B cell (primary cell): ENCODE results near the gene BRD1. TPM values are rescaled to one million over a fixed set of nuclear protein-coding genes. Genes with fewer than 3 reads are reported as not detected.

Source experiments
- ATAC-seq: fragments of 200-7000 bp; cut with Tn5 transposase; one replicate; pipeline ENCODE4 v1.10.0; 2021; ENCODE audit warnings: low read depth, mild to moderate bottlenecking, moderate number of reproducible peaks, moderate library complexity
- CTCF ChIA-PET: fragments of 350-600 bp; sonication (Branson Sonifier 250); formaldehyde crosslinking; loops from one replicate; lab custom pipeline; 2021; ENCODE audit warnings: antibody characterized with exemption, inconsistent platforms; lab: Charles Lee
- POLR2A ChIA-PET: fragments of 350-600 bp; sonication (Branson Sonifier 250); formaldehyde crosslinking; loops from one replicate; lab custom pipeline; 2021; ENCODE audit warnings: antibody characterized with exemption; lab: Charles Lee
- DNase-seq: peaks from one replicate; pipeline ENCODE4 v3.0.0; 2013
- H2AFZ ChIP-seq: 2 replicates; pipeline ENCODE4 v1.6.1; 2012; ENCODE audit warnings: mild to moderate bottlenecking, low read depth, low read length; ENCODE audit not compliant: insufficient read depth, poor library complexity, severe bottlenecking
- H3K27ac ChIP-seq, 2 donors: 1 replicate in 1 of 2; 2 replicates in 1 of 2; pipeline ENCODE4 v1.5.1; 2012 to 2013; ENCODE audit warnings: low read length in 2 of 2, mild to moderate bottlenecking in 2 of 2, moderate library complexity in 1 of 2
- H3K27me3 ChIP-seq, 4 experiments: fragments of 200-600 bp in 1 of 4; sonication (generic) in 1 of 4; replicated peaks in 1 of 4; 1 replicate in 2 of 4; 2 replicates in 2 of 4; pipeline versions ENCODE4 v1.6.1 to v1.7.0; 2013 to 2016; ENCODE audit warnings: low read length in 3 of 4, mild to moderate bottlenecking in 2 of 4, mixed read lengths in 1 of 4, moderate library complexity in 1 of 4; ENCODE audit not compliant: insufficient read depth in 4 of 4, control insufficient read depth in 3 of 4; ENCODE audit errors: control extremely low read depth in 1 of 4
- H3K36me3 ChIP-seq, 2 experiments: replicated peaks in 1 of 2; 1 replicate in 1 of 2; 2 replicates in 1 of 2; pipeline versions ENCODE4 v1.6.1 to v1.7.1; 2013; ENCODE audit warnings: low read length in 1 of 2; ENCODE audit not compliant: insufficient read depth in 2 of 2, control insufficient read depth in 1 of 2; ENCODE audit errors: control extremely low read depth in 1 of 2, extremely low read depth in 1 of 2
- H3K4me1 ChIP-seq, 2 donors: fragments of 200-600 bp in 1 of 2; sonication (generic) in 1 of 2; 1 replicate in 1 of 2; 2 replicates in 1 of 2; pipeline versions ENCODE4 v1.5.1 to v1.6.1; 2013 to 2017; ENCODE audit warnings: low read length in 2 of 2; ENCODE audit not compliant: control insufficient read depth in 2 of 2, insufficient read depth in 2 of 2
- H3K4me2 ChIP-seq: replicated peaks from 2 replicates; pipeline ENCODE3; 2012; ENCODE audit warnings: mild to moderate bottlenecking, low read depth, low read length; ENCODE audit not compliant: poor library complexity, severe bottlenecking
- H3K4me3 ChIP-seq, 5 experiments: fragments of 200-600 bp in 1 of 5; sonication (generic) in 1 of 5; 1 replicate in 3 of 5; 2 replicates in 2 of 5; pipeline versions ENCODE4 v1.5.1 to v1.7.0; 2011 to 2016; ENCODE audit warnings: low read length in 4 of 5, mild to moderate bottlenecking in 4 of 5, low read depth in 2 of 5, control low read depth in 1 of 5, moderate library complexity in 1 of 5; ENCODE audit not compliant: insufficient read depth in 1 of 5; ENCODE audit errors: control extremely low read depth in 1 of 5, extremely low read depth in 1 of 5
- H3K79me2 ChIP-seq: fragments of 200-600 bp; sonication (generic); one replicate; pipeline ENCODE4 v1.6.0; 2016; ENCODE audit warnings: low read length; ENCODE audit not compliant: control insufficient read depth, insufficient read depth
- H3K9ac ChIP-seq: fragments of 200-600 bp; sonication (generic); 2 replicates; pipeline ENCODE4 v1.6.1; 2017; ENCODE audit warnings: mild to moderate bottlenecking, low read length, moderate library complexity
- H3K9me3 ChIP-seq, 3 donors: one replicate each; pipeline versions ENCODE4 v1.6.1 to v1.7.1; 2013; ENCODE audit warnings: low read length in 2 of 3; ENCODE audit not compliant: control insufficient read depth in 2 of 3, insufficient read depth in 1 of 3; ENCODE audit errors: control extremely low read depth in 1 of 3
- H4K20me1 ChIP-seq: 2 replicates; pipeline ENCODE4 v1.6.0; 2012; ENCODE audit warnings: mild to moderate bottlenecking, low read length; ENCODE audit not compliant: insufficient read depth, control insufficient read depth, poor library complexity, severe bottlenecking
- H3K27ac Mint-ChIP-seq: one replicate; pipeline ENCODE4 v1.8.0; 2021; ENCODE audit warnings: mixed read lengths
- H3K27me3 Mint-ChIP-seq: one replicate; pipeline ENCODE4 v1.8.0; 2021; ENCODE audit warnings: mixed read lengths
- H3K4me1 Mint-ChIP-seq: one replicate; pipeline ENCODE4 v1.8.0; 2021; ENCODE audit warnings: mixed read lengths
- H3K4me3 Mint-ChIP-seq: one replicate; pipeline ENCODE4 v1.8.0; 2021; ENCODE audit warnings: mixed read lengths
- H3K9me3 Mint-ChIP-seq: one replicate; pipeline ENCODE4 v1.8.0; 2022; ENCODE audit warnings: mixed read lengths; ENCODE audit not compliant: insufficient read depth
- EZH2 ChIP-seq: IDR thresholded peaks from 2 replicates; pipeline ENCODE4 v1.6.1; 2012; ENCODE audit warnings: borderline replicate concordance, low read depth, mild to moderate bottlenecking, moderate library complexity, low read length; ENCODE audit not compliant: insufficient read depth, poor library complexity, severe bottlenecking
- WGBS: methylation state at CpG from one replicate; pipeline ENCODE4 v1.1.5; 2013; ENCODE audit warnings: missing lambda C conversion rate; ENCODE audit not compliant: insufficient coverage; 5-methylcytosine and 5-hydroxymethylcytosine counted together
- intact Hi-C: fragments of 100-400 bp; cut with micrococcal nuclease; formaldehyde crosslinking; loops from one replicate; pipeline ENCODE4 v1.10.0; 2022
- polyA plus RNA-seq: library from polyadenylated mRNA; depleted of rRNA; stranded (reverse); fragments of >200 nt; gene quantifications from 2 replicates; pipeline ENCODE4 v1.2.3, GENCODE V29; 2012
- total RNA-seq, 2 donors: library from RNA; stranded (reverse); fragments of 120-200 nt in 1 of 2; gene quantifications; 1 replicate in 1 of 2; 2 replicates in 1 of 2; pipeline versions ENCODE4 v1.2.3 to v1.2.4, GENCODE V29; 2013 to 2022
- TF ChIP-seq, protein P1 (sequence below): fragments of 200-600 bp; IDR thresholded peaks from one replicate; pipeline ENCODE4 v1.8.0; 2022; ENCODE audit warnings: antibody characterized with exemption, mild to moderate bottlenecking

BRD1 gene
- total and polyA plus RNA-seq, 2 donors (not counting 1 experiment from before 2014, with no cell fraction given): 16.9 to 73.3 TPM

DNA sequence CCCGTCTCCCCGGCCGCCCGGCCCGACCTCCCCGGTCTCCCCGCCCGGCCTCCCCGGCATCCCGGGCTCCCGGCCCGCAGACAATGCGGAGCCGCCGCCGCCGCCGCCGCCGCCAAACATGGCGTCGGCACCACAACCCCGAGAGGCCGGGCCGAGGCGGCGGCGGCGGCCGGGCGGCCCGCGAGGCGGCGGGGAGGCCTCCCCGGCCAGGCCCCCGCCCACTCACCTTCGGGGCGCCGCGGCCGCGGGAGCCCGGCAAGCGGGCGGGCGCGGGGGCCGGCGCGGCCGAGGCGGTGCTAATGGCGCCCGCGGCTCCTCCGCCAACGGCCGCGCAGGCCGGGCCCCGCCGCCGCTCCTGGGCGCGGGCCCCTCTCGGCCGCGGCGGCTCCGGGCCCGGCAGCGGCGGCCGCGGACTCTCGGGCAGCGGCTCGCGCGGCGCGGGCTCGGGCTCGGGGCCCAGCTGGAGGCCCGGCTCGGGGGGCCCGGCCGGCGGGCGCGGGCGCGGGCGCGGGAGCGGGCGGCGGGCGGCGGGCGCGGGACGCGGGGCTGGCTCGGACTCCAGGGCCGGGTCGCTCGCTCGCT is 311 bp downstream of the BRD1 start:
- peaks cover 43 to 51% of the 10 kb centered on the region in 2 donors for H3K4me1 ChIP-seq

More for the DNA sequence above, 311 bp downstream of the BRD1 start:
- Mint-ChIP-seq H3K27ac (no peak overlapping the region), H3K4me1 (peaks cover 48% of the 10 kb centered on the region), H3K9me3 (no peaks in the 10 kb centered on the region), H3K27me3 (no peaks in the 10 kb centered on the region), H3K4me3 (peak overlapping the region; percentile 54)
- peaks cover 0 to 24% of the 10 kb centered on the region in 2 experiments for H3K36me3 ChIP-seq
- no peak for DNase-seq
- H3K4me2 ChIP-seq: peak overlapping the region; percentile 97
- peak overlapping the region in 1 of 2 donors; percentile 70 for H3K27ac ChIP-seq
- TF ChIP-seq, protein P1, sequence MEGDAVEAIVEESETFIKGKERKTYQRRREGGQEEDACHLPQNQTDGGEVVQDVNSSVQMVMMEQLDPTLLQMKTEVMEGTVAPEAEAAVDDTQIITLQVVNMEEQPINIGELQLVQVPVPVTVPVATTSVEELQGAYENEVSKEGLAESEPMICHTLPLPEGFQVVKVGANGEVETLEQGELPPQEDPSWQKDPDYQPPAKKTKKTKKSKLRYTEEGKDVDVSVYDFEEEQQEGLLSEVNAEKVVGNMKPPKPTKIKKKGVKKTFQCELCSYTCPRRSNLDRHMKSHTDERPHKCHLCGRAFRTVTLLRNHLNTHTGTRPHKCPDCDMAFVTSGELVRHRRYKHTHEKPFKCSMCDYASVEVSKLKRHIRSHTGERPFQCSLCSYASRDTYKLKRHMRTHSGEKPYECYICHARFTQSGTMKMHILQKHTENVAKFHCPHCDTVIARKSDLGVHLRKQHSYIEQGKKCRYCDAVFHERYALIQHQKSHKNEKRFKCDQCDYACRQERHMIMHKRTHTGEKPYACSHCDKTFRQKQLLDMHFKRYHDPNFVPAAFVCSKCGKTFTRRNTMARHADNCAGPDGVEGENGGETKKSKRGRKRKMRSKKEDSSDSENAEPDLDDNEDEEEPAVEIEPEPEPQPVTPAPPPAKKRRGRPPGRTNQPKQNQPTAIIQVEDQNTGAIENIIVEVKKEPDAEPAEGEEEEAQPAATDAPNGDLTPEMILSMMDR: no peak
- no peak for TF ChIP-seq EZH2
- ATAC-seq: peak; percentile 42
- peak overlapping the region; percentile 70 for H3K9ac ChIP-seq
- H3K4me3 ChIP-seq: peak overlapping the region in 3 of 5 experiments; percentile 66 to 68 (median 68)
- peak overlapping the region; percentile 59 for H2AFZ ChIP-seq
- ChIA-PET CTCF (no interaction called here), POLR2A (no interaction called here)
- peaks cover 46% of the 10 kb centered on the region for H3K79me2 ChIP-seq
- peaks cover 0 to 5% (median 0%) of the 10 kb centered on the region in 4 experiments for H3K27me3 ChIP-seq
- peaks cover 46% of the 10 kb centered on the region for H4K20me1 ChIP-seq
- intact Hi-C loops: loop anchor here (1.0 to 5.0 kb wide), 2 partner anchors 26 to 100 kb away; partner anchors contain the start of gene ZBED4
- peaks cover 0 to 7% (median 0%) of the 10 kb centered on the region in 3 donors for H3K9me3 ChIP-seq
- WGBS: under 1% methylated on average over 107 of the region's 110 CpGs
